Mammary epithelial cell (primary cell): ENCODE measurements around the gene EMILIN2.

Experiments used
- EZH2 ChIP-seq: IDR thresholded peaks from 2 replicates; pipeline ENCODE4 v1.6.1; 2012; ENCODE audit warnings: low read length, inconsistent platforms, borderline replicate concordance
- TF ChIP-seq, protein P1 (sequence below), 2 donors: IDR thresholded peaks in 1 of 2; conservative IDR thresholded peaks in 1 of 2; 2 replicates each; pipeline ENCODE4 v1.5.1; 2011 to 2012; ENCODE audit warnings: inconsistent platforms in 2 of 2, low read length in 2 of 2, mild to moderate bottlenecking in 2 of 2, control low read depth in 1 of 2, low read depth in 1 of 2; ENCODE audit not compliant: insufficient read depth in 1 of 2; ENCODE audit errors: extremely low read depth in 1 of 2

DNA sequence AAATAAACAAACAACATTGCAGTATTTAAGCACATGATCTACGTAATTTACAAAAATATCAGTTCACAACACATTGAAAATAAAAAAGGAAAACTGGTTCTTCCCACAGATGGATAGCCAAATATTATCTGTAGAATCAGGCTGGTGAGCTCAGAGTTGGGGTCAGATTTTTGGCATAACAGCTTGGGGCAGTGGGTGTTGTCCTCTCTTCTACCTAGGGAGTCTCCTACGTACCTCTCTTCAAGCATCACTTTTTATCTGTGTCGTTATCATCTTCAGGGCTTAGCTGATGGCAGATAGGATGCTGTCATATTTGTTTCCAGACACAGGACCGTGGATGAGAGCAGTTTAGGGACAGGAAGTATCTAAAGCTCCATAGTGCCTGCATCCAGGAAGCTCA lies 46.2 kb downstream of the EMILIN2 start:
- TF ChIP-seq EZH2, result no peak
- TF ChIP-seq, protein P1, sequence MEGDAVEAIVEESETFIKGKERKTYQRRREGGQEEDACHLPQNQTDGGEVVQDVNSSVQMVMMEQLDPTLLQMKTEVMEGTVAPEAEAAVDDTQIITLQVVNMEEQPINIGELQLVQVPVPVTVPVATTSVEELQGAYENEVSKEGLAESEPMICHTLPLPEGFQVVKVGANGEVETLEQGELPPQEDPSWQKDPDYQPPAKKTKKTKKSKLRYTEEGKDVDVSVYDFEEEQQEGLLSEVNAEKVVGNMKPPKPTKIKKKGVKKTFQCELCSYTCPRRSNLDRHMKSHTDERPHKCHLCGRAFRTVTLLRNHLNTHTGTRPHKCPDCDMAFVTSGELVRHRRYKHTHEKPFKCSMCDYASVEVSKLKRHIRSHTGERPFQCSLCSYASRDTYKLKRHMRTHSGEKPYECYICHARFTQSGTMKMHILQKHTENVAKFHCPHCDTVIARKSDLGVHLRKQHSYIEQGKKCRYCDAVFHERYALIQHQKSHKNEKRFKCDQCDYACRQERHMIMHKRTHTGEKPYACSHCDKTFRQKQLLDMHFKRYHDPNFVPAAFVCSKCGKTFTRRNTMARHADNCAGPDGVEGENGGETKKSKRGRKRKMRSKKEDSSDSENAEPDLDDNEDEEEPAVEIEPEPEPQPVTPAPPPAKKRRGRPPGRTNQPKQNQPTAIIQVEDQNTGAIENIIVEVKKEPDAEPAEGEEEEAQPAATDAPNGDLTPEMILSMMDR (conservative IDR thresholded peaks at IDR 0.05 in 1 of 2, IDR thresholded peaks at IDR 0.05 in 1 of 2; ENCODE audit: extremely low read depth in 1 of 2, insufficient read depth in 1 of 2, low read depth in 1 of 2, low read length in 2 of 2), result no peak
